AG04450 (cell line): ENCODE data around the gene HOXB2. TPM values are rescaled to one million over a fixed set of nuclear protein-coding genes. Genes with fewer than 3 reads are reported as not detected.

ENCODE experiments used
- CTCF ChIA-PET: fragments of 300-600, 350-600 bp; formaldehyde crosslinking; extraction: SDS; loops from one replicate; lab custom pipeline; 2022; ENCODE audit warnings: antibody characterized with exemption, inconsistent platforms; lab: Charles Lee
- POLR2A ChIA-PET: fragments of 350-600 bp; formaldehyde crosslinking; extraction: SDS; loops from one replicate; lab custom pipeline; 2021; ENCODE audit warnings: antibody characterized with exemption, inconsistent platforms; lab: Yijun Ruan, JAX
- DNase-seq: peaks from one replicate; pipeline ENCODE4 v3.0.0-alpha.2; 2011; ENCODE audit warnings: low read depth, low spot score
- H3K27ac ChIP-seq: one replicate; pipeline ENCODE4 v1.5.1; 2012; ENCODE audit warnings: low read depth, low read length, control low read depth
- H3K27me3 ChIP-seq: one replicate; pipeline ENCODE4 v1.6.0; 2012; ENCODE audit warnings: low read length; ENCODE audit not compliant: control insufficient read depth, insufficient read depth
- H3K4me3 ChIP-seq: 2 replicates; pipeline ENCODE4 v1.5.1; 2011; ENCODE audit warnings: mild to moderate bottlenecking, low read depth, low read length, control low read depth
- H3K9me3 ChIP-seq: 2 replicates; pipeline ENCODE4 v1.5.1; 2012; ENCODE audit warnings: low read length; ENCODE audit not compliant: control insufficient read depth, insufficient read depth
- CTCF ChIP-seq: IDR thresholded peaks from 2 replicates; pipeline ENCODE4 v1.5.1; 2011; ENCODE audit warnings: low read depth, low read length, control low read depth, inconsistent platforms
- polyA plus RNA-seq: library from polyadenylated mRNA; depleted of rRNA; stranded (reverse); fragments of >200 nt; gene quantifications from 2 replicates; pipeline ENCODE4 v1.2.3, GENCODE V29; 2011

Gene HOXB2
- polyA plus RNA-seq, 1 experiment, result 16.3 TPM

- Histone ChIP-seq H3K27me3 (peaks cover 2% of the 10 kb centered on the region), H3K27ac (no peak overlapping the region), H3K4me3 (no peak overlapping the region), H3K9me3 (no peaks in the 10 kb centered on the region)
- TF ChIP-seq CTCF, result no peak
- DNase-seq, result no peak
- CTCF ChIA-PET, result interaction anchor here (0.6 kb wide), 1 partner anchor 18 kb away, joined by 8 read pairs; no protein-coding TSS in a partner anchor
- POLR2A ChIA-PET, result interaction anchor here (0.6 kb wide), 1 partner anchor 42 kb away, joined by 4 read pairs; no protein-coding TSS in a partner anchor
Measured at GRCh38 chr17:48515925-48516900, 28.7 kb downstream of the HOXB2 start.

GRCh38 chr17:48514477-48514876 is 30.4 kb downstream of the HOXB2 start:
- no peak for DNase-seq
- POLR2A ChIA-PET, result no interaction called here
- H3K27ac ChIP-seq, result no peak overlapping the region
- CTCF ChIA-PET, result interaction anchor here (2.2 kb wide), 1 partner anchor 22 kb away, joined by 7 read pairs; no protein-coding TSS in a partner anchor
- H3K9me3 ChIP-seq, result no peaks in the 10 kb centered on the region
- H3K4me3 ChIP-seq, result no peak overlapping the region
- H3K27me3 ChIP-seq, result peaks cover 2% of the 10 kb centered on the region
- no peak for TF ChIP-seq CTCF

GRCh38 chr17:48513666-48514455 is 31.0 kb downstream of the HOXB2 start:
- ChIA-PET CTCF (interaction anchor here (2.2 kb wide), 1 partner anchor 21 kb away, joined by 7 read pairs; no protein-coding TSS in a partner anchor), POLR2A (interaction anchor here (0.6 kb wide), 2 partner anchors 22 to 42 kb away, joined by 5 to 10 read pairs; no protein-coding TSS in a partner anchor)
- Histone ChIP-seq H3K4me3 (no peak overlapping the region), H3K9me3 (no peaks in the 10 kb centered on the region), H3K27me3 (peaks cover 2% of the 10 kb centered on the region), H3K27ac (no peak overlapping the region)
- DNase-seq, result no peak
- no peak for TF ChIP-seq CTCF

GRCh38 chr17:48513097-48513496 is 31.8 kb downstream of the HOXB2 start:
- no peak for TF ChIP-seq CTCF
- ChIA-PET CTCF (interaction anchor here (2.2 kb wide), 1 partner anchor 21 kb away, joined by 7 read pairs; no protein-coding TSS in a partner anchor), POLR2A (interaction anchor here (0.6 kb wide), 2 partner anchors 21 to 43 kb away, joined by 5 to 10 read pairs; no protein-coding TSS in a partner anchor)
- Histone ChIP-seq H3K4me3 (no peak overlapping the region), H3K27ac (no peak overlapping the region), H3K9me3 (no peaks in the 10 kb centered on the region), H3K27me3 (peaks cover 2% of the 10 kb centered on the region)
- DNase-seq, result no peak
